IMR-90 (cell line): ENCODE measurements around the gene RAP1A. TPM values are rescaled to one million over a fixed set of nuclear protein-coding genes. Genes with fewer than 3 reads are reported as not detected.

Source experiments
- ATAC-seq: fragments of 200-7000 bp; cut with Tn5 transposase; 2 replicates; pipeline ENCODE4 v1.9.1; 2020; ENCODE audit warnings: low read depth, mild to moderate bottlenecking, moderate library complexity
- BruUV-seq: library from RNA; stranded (reverse); fragments of 400-500 nt; replicated peaks from 2 replicates; lab custom pipeline; 2021; lab: Mats Ljungman, UMichigan
- CTCF ChIA-PET: fragments of 300-600 bp; formaldehyde crosslinking; extraction: SDS; loops from one replicate; lab custom pipeline; 2021; ENCODE audit warnings: antibody characterized with exemption; lab: Yijun Ruan, JAX
- POLR2A ChIA-PET: fragments of 300-600 bp; sonication (Branson Sonifier 250); formaldehyde crosslinking; loops from one replicate; lab custom pipeline; 2022; ENCODE audit warnings: antibody characterized with exemption; ENCODE audit not compliant: unreplicated experiment; lab: Charles Lee
- DNase-seq: peaks from one replicate; pipeline ENCODE4 v3.0.0; 2013
- H2AFZ ChIP-seq: replicated peaks from 2 replicates; pipeline ENCODE3; 2013; ENCODE audit warnings: low read length, mild to moderate bottlenecking; ENCODE audit not compliant: poor library complexity
- H2AK5ac ChIP-seq: 2 replicates; pipeline ENCODE4 v1.6.1; 2013; ENCODE audit warnings: low read depth, low read length, inconsistent platforms
- H2AK9ac ChIP-seq: replicated peaks from 2 replicates; pipeline ENCODE3; 2013; ENCODE audit warnings: mild to moderate bottlenecking, low read depth, low read length, moderate library complexity; ENCODE audit not compliant: poor library complexity
- H2BK120ac ChIP-seq: 2 replicates; pipeline ENCODE4 v1.6.1; 2013; ENCODE audit warnings: low read depth, low read length, inconsistent platforms
- H2BK15ac ChIP-seq: 3 replicates; pipeline ENCODE4 v1.6.1; 2013; ENCODE audit warnings: low read depth, low read length, inconsistent platforms
- H2BK20ac ChIP-seq: 2 replicates; pipeline ENCODE4 v1.6.1; 2013; ENCODE audit warnings: low read depth, mild to moderate bottlenecking, inconsistent platforms, low read length, moderate library complexity
- H2BK5ac ChIP-seq: 2 replicates; pipeline ENCODE4 v1.6.1; 2013; ENCODE audit warnings: mild to moderate bottlenecking, low read depth, low read length, inconsistent platforms; ENCODE audit not compliant: poor library complexity, severe bottlenecking
- H3K14ac ChIP-seq: replicated peaks from 2 replicates; pipeline ENCODE4 v1.6.1; 2013; ENCODE audit warnings: low read depth, low read length, inconsistent platforms
- H3K18ac ChIP-seq: 2 replicates; pipeline ENCODE4 v1.6.1; 2013; ENCODE audit warnings: low read depth, low read length, control low read depth
- H3K23ac ChIP-seq: 2 replicates; pipeline ENCODE4 v1.6.1; 2013; ENCODE audit warnings: low read depth, low read length, inconsistent platforms
- H3K27ac ChIP-seq: 2 replicates; pipeline ENCODE4 v1.5.1; 2013; ENCODE audit warnings: mild to moderate bottlenecking, control low read depth, low read length; ENCODE audit not compliant: insufficient read depth
- H3K27me3 ChIP-seq: 2 replicates; pipeline ENCODE4 v1.6.1; 2013; ENCODE audit warnings: low read length; ENCODE audit not compliant: control insufficient read depth, insufficient read depth
- H3K36me3 ChIP-seq: 2 replicates; pipeline ENCODE4 v1.6.1; 2013; ENCODE audit warnings: low read length, mixed read lengths; ENCODE audit not compliant: control insufficient read depth, insufficient read depth
- H3K4ac ChIP-seq: 2 replicates; pipeline ENCODE4 v1.6.1; 2013; ENCODE audit warnings: low read depth, low read length, inconsistent platforms
- H3K4me1 ChIP-seq: 2 replicates; pipeline ENCODE4 v1.6.1; 2013; ENCODE audit warnings: low read length, mixed read lengths; ENCODE audit not compliant: control insufficient read depth, insufficient read depth
- H3K4me2 ChIP-seq: 2 replicates; pipeline ENCODE4 v1.6.1; 2013; ENCODE audit warnings: low read depth, mild to moderate bottlenecking, control low read depth, low read length, moderate library complexity
- H3K4me3 ChIP-seq: 2 replicates; pipeline ENCODE4 v1.5.1; 2013; ENCODE audit warnings: low read depth, mild to moderate bottlenecking, control low read depth, low read length, moderate library complexity; ENCODE audit not compliant: insufficient read depth
- H3K56ac ChIP-seq: 2 replicates; pipeline ENCODE4 v1.6.1; 2013; ENCODE audit warnings: low read length, inconsistent platforms; ENCODE audit not compliant: insufficient read depth; ENCODE audit errors: extremely low read depth
- H3K79me1 ChIP-seq, 2 experiments: 2 replicates each; pipeline ENCODE4 v1.6.1; 2013; ENCODE audit warnings: low read length in 2 of 2, inconsistent platforms in 1 of 2, low read depth in 1 of 2
- H3K9ac ChIP-seq: 2 replicates; pipeline ENCODE4 v1.6.1; 2013; ENCODE audit warnings: low read depth, low read length, control low read depth
- H3K9me1 ChIP-seq: 2 replicates; pipeline ENCODE4 v1.6.1; 2013; ENCODE audit warnings: low read length, inconsistent platforms; ENCODE audit not compliant: insufficient read depth
- H3K9me3 ChIP-seq: 2 replicates; pipeline ENCODE4 v1.6.1; 2013; ENCODE audit warnings: low read length; ENCODE audit not compliant: control insufficient read depth, insufficient read depth
- H4K20me1 ChIP-seq: 2 replicates; pipeline ENCODE4 v1.6.1; 2013; ENCODE audit warnings: low read length, inconsistent platforms; ENCODE audit not compliant: insufficient read depth
- H4K5ac ChIP-seq: 2 replicates; pipeline ENCODE4 v1.6.1; 2013; ENCODE audit warnings: mild to moderate bottlenecking, low read depth, low read length, control low read depth
- H4K8ac ChIP-seq, 2 experiments: 2 replicates each; pipeline ENCODE4 v1.6.1; 2013; ENCODE audit warnings: low read depth in 2 of 2, low read length in 2 of 2, control low read depth in 1 of 2, inconsistent platforms in 1 of 2
- H4K91ac ChIP-seq: 2 replicates; pipeline ENCODE4 v1.6.1; 2013; ENCODE audit warnings: low read depth, low read length, inconsistent platforms; ENCODE audit not compliant: insufficient read depth
- CTCF ChIP-seq: conservative IDR thresholded peaks from 2 replicates; pipeline ENCODE4 v1.5.1; 2012; ENCODE audit warnings: mild to moderate bottlenecking, low read depth, low read length, improper control_type of control experiment
- ELK1 ChIP-seq: fragments of 150-350 bp; IDR thresholded peaks from 2 replicates; pipeline ENCODE4 v1.6.1; 2016; ENCODE audit warnings: low read depth, mild to moderate bottlenecking, low read length, moderate library complexity, borderline replicate concordance
- RCOR1 ChIP-seq: IDR thresholded peaks from 2 replicates; pipeline ENCODE4 v1.6.1; 2012; ENCODE audit warnings: mild to moderate bottlenecking, low read length, improper control_type of control experiment; ENCODE audit not compliant: insufficient replicate concordance
- RFX5 ChIP-seq: IDR thresholded peaks from 2 replicates; pipeline ENCODE4 v1.8.0; 2012; ENCODE audit warnings: low read depth, mild to moderate bottlenecking, low read length, moderate library complexity
- SMC3 ChIP-seq: fragments of 150-350 bp; IDR thresholded peaks from 2 replicates; pipeline ENCODE4 v1.6.1; 2016; ENCODE audit warnings: low read depth, mild to moderate bottlenecking, antibody characterized with exemption, low read length, moderate library complexity
- WGBS, 2 experiments: methylation state at CpG; one replicate each; pipeline versions ENCODE4 v1.1.5 to v1.1.7; 2013; ENCODE audit warnings: missing lambda C conversion rate in 2 of 2; ENCODE audit not compliant: insufficient read length in 1 of 2; ENCODE audit errors: extremely low coverage in 2 of 2; 5-methylcytosine and 5-hydroxymethylcytosine counted together
- dilution Hi-C: fragments of 300-500 bp; cut with HindIII; formaldehyde crosslinking; loops from one replicate; pipeline ENCODE4 v1.14.3; 2018; ENCODE audit warnings: low sequenced_read_pairs; ENCODE audit not compliant: unreplicated experiment
- in situ Hi-C: fragments of 300-500 bp; cut with MboI; formaldehyde crosslinking; loops from 3 replicates; pipeline ENCODE4 v1.14.3; 2019; ENCODE audit warnings: low sequenced_read_pairs, inconsistent platforms, mixed read lengths
- intact Hi-C: fragments of 100-400 bp; cut with micrococcal nuclease; formaldehyde crosslinking; loops from 2 replicates; pipeline ENCODE4 v1.10.0; 2022
- polyA plus RNA-seq, 3 experiments: library from polyadenylated mRNA; depleted of rRNA; stranded (reverse); fragments of >200 nt; gene quantifications; 2 replicates each; pipeline ENCODE4 v1.2.3, GENCODE V29; 2012; ENCODE audit warnings: low replicate concordance in 1 of 3
- total RNA-seq: library from RNA; depleted of rRNA; stranded (reverse); fragments of >200 nt; gene quantifications from 2 replicates; pipeline ENCODE4 v1.2.3, GENCODE V29; 2012

Gene RAP1A
- total and polyA plus RNA-seq, 2 of the 4 experiments (the other 2 are of a cell fraction), result 18.1 to 43.6 TPM

GRCh38 chr1:111731956-111732355 lies 112.4 kb downstream of the RAP1A start:
- intact Hi-C loops, result no loop called here
- H3K36me3 ChIP-seq, result peaks cover 4% of the 10 kb centered on the region; the same call in 1 of the 2 replicates
- H3K18ac ChIP-seq, result no peak overlapping the region

More at GRCh38 chr1:111731956-111732355, 112.4 kb downstream of the RAP1A start:
- in situ Hi-C loops (no loop called here), dilution Hi-C loops (no loop called here)
- peaks cover 14 to 55% of the 10 kb centered on the region in 2 experiments; a peak in 2 of 4 replicates for H3K79me1 ChIP-seq
- H3K27me3 ChIP-seq, result no peaks in the 10 kb centered on the region
- ChIA-PET CTCF (interaction anchor here (0.5 kb wide), 1 partner anchor 1131 kb away, joined by 3 read pairs; no protein-coding TSS in a partner anchor), POLR2A (no interaction called here)
- H2BK120ac ChIP-seq, result peak overlapping the region; percentile 8; the same call in 1 of the 2 replicates
- H3K27ac ChIP-seq, result no peak overlapping the region
- H2AFZ ChIP-seq, result no peak overlapping the region
- H2AK9ac ChIP-seq, result no peak overlapping the region
- ATAC-seq (no peak), DNase-seq (no peak)
- H2BK20ac ChIP-seq, result no peak overlapping the region
- H4K5ac ChIP-seq, result no peak overlapping the region
- H4K8ac ChIP-seq, result no peak overlapping the region
- no peak overlapping the region; the same call in 1 of the 2 replicates for H3K23ac ChIP-seq
- WGBS, 2 experiments, result no CpG with 5 or more reads among the region's 6 CpGs
- H3K9me3 ChIP-seq, result no peaks in the 10 kb centered on the region
- no peak overlapping the region for H2BK15ac ChIP-seq
- no peak overlapping the region for H3K4me3 ChIP-seq
- peaks cover 23% of the 10 kb centered on the region for H3K4me1 ChIP-seq
- H3K56ac ChIP-seq, result no peak overlapping the region
- H3K4ac ChIP-seq, result no peak overlapping the region
- BruUV-seq, result no TSS peak
- H3K9ac ChIP-seq, result no peak overlapping the region
- TF ChIP-seq CTCF (no peak), SMC3 (no peak), ELK1 (no peak), RFX5 (no peak), RCOR1 (no peak)
- H3K14ac ChIP-seq, result no peak overlapping the region
- H3K4me2 ChIP-seq, result no peak overlapping the region
- H2AK5ac ChIP-seq, result no peak overlapping the region
- peaks cover 7% of the 10 kb centered on the region; the same call in 1 of the 2 replicates for H4K20me1 ChIP-seq
- no peak overlapping the region for H2BK5ac ChIP-seq
- peaks cover 24% of the 10 kb centered on the region for H3K9me1 ChIP-seq
- no peak overlapping the region; the same call in 1 of the 2 replicates for H4K91ac ChIP-seq
